B cell (primary cell): ENCODE results near the gene HNRNPLL. TPM values are rescaled to one million over a fixed set of nuclear protein-coding genes. Genes with fewer than 3 reads are reported as not detected.

Source experiments
- ATAC-seq: fragments of 200-7000 bp; cut with Tn5 transposase; one replicate; pipeline ENCODE4 v1.10.0; 2021; ENCODE audit warnings: low read depth, mild to moderate bottlenecking, moderate number of reproducible peaks, moderate library complexity
- CTCF ChIA-PET: fragments of 350-600 bp; sonication (Branson Sonifier 250); formaldehyde crosslinking; loops from one replicate; lab custom pipeline; 2021; ENCODE audit warnings: antibody characterized with exemption, inconsistent platforms; lab: Charles Lee
- POLR2A ChIA-PET: fragments of 350-600 bp; sonication (Branson Sonifier 250); formaldehyde crosslinking; loops from one replicate; lab custom pipeline; 2021; ENCODE audit warnings: antibody characterized with exemption; lab: Charles Lee
- DNase-seq: peaks from one replicate; pipeline ENCODE4 v3.0.0; 2013
- H2AFZ ChIP-seq: 2 replicates; pipeline ENCODE4 v1.6.1; 2012; ENCODE audit warnings: mild to moderate bottlenecking, low read depth, low read length; ENCODE audit not compliant: insufficient read depth, poor library complexity, severe bottlenecking
- H3K27ac ChIP-seq, 2 donors: 1 replicate in 1 of 2; 2 replicates in 1 of 2; pipeline ENCODE4 v1.5.1; 2012 to 2013; ENCODE audit warnings: low read length in 2 of 2, mild to moderate bottlenecking in 2 of 2, moderate library complexity in 1 of 2
- H3K27me3 ChIP-seq, 4 experiments: fragments of 200-600 bp in 1 of 4; sonication (generic) in 1 of 4; replicated peaks in 1 of 4; 1 replicate in 2 of 4; 2 replicates in 2 of 4; pipeline versions ENCODE4 v1.6.1 to v1.7.0; 2013 to 2016; ENCODE audit warnings: low read length in 3 of 4, mild to moderate bottlenecking in 2 of 4, mixed read lengths in 1 of 4, moderate library complexity in 1 of 4; ENCODE audit not compliant: insufficient read depth in 4 of 4, control insufficient read depth in 3 of 4; ENCODE audit errors: control extremely low read depth in 1 of 4
- H3K36me3 ChIP-seq, 2 experiments: replicated peaks in 1 of 2; 1 replicate in 1 of 2; 2 replicates in 1 of 2; pipeline versions ENCODE4 v1.6.1 to v1.7.1; 2013; ENCODE audit warnings: low read length in 1 of 2; ENCODE audit not compliant: insufficient read depth in 2 of 2, control insufficient read depth in 1 of 2; ENCODE audit errors: control extremely low read depth in 1 of 2, extremely low read depth in 1 of 2
- H3K4me1 ChIP-seq, 2 donors: fragments of 200-600 bp in 1 of 2; sonication (generic) in 1 of 2; 1 replicate in 1 of 2; 2 replicates in 1 of 2; pipeline versions ENCODE4 v1.5.1 to v1.6.1; 2013 to 2017; ENCODE audit warnings: low read length in 2 of 2; ENCODE audit not compliant: control insufficient read depth in 2 of 2, insufficient read depth in 2 of 2
- H3K4me2 ChIP-seq: replicated peaks from 2 replicates; pipeline ENCODE3; 2012; ENCODE audit warnings: mild to moderate bottlenecking, low read depth, low read length; ENCODE audit not compliant: poor library complexity, severe bottlenecking
- H3K4me3 ChIP-seq, 5 experiments: fragments of 200-600 bp in 1 of 5; sonication (generic) in 1 of 5; 1 replicate in 3 of 5; 2 replicates in 2 of 5; pipeline versions ENCODE4 v1.5.1 to v1.7.0; 2011 to 2016; ENCODE audit warnings: low read length in 4 of 5, mild to moderate bottlenecking in 4 of 5, low read depth in 2 of 5, control low read depth in 1 of 5, moderate library complexity in 1 of 5; ENCODE audit not compliant: insufficient read depth in 1 of 5; ENCODE audit errors: control extremely low read depth in 1 of 5, extremely low read depth in 1 of 5
- H3K79me2 ChIP-seq: fragments of 200-600 bp; sonication (generic); one replicate; pipeline ENCODE4 v1.6.0; 2016; ENCODE audit warnings: low read length; ENCODE audit not compliant: control insufficient read depth, insufficient read depth
- H3K9ac ChIP-seq: fragments of 200-600 bp; sonication (generic); 2 replicates; pipeline ENCODE4 v1.6.1; 2017; ENCODE audit warnings: mild to moderate bottlenecking, low read length, moderate library complexity
- H3K9me3 ChIP-seq, 3 donors: one replicate each; pipeline versions ENCODE4 v1.6.1 to v1.7.1; 2013; ENCODE audit warnings: low read length in 2 of 3; ENCODE audit not compliant: control insufficient read depth in 2 of 3, insufficient read depth in 1 of 3; ENCODE audit errors: control extremely low read depth in 1 of 3
- H4K20me1 ChIP-seq: 2 replicates; pipeline ENCODE4 v1.6.0; 2012; ENCODE audit warnings: mild to moderate bottlenecking, low read length; ENCODE audit not compliant: insufficient read depth, control insufficient read depth, poor library complexity, severe bottlenecking
- H3K27ac Mint-ChIP-seq: one replicate; pipeline ENCODE4 v1.8.0; 2021; ENCODE audit warnings: mixed read lengths
- H3K27me3 Mint-ChIP-seq: one replicate; pipeline ENCODE4 v1.8.0; 2021; ENCODE audit warnings: mixed read lengths
- H3K4me1 Mint-ChIP-seq: one replicate; pipeline ENCODE4 v1.8.0; 2021; ENCODE audit warnings: mixed read lengths
- H3K4me3 Mint-ChIP-seq: one replicate; pipeline ENCODE4 v1.8.0; 2021; ENCODE audit warnings: mixed read lengths
- H3K9me3 Mint-ChIP-seq: one replicate; pipeline ENCODE4 v1.8.0; 2022; ENCODE audit warnings: mixed read lengths; ENCODE audit not compliant: insufficient read depth
- CTCF ChIP-seq: fragments of 200-600 bp; IDR thresholded peaks from one replicate; pipeline ENCODE4 v1.8.0; 2022; ENCODE audit warnings: antibody characterized with exemption, mild to moderate bottlenecking
- EZH2 ChIP-seq: IDR thresholded peaks from 2 replicates; pipeline ENCODE4 v1.6.1; 2012; ENCODE audit warnings: borderline replicate concordance, low read depth, mild to moderate bottlenecking, moderate library complexity, low read length; ENCODE audit not compliant: insufficient read depth, poor library complexity, severe bottlenecking
- WGBS: methylation state at CpG from one replicate; pipeline ENCODE4 v1.1.5; 2013; ENCODE audit warnings: missing lambda C conversion rate; ENCODE audit not compliant: insufficient coverage; 5-methylcytosine and 5-hydroxymethylcytosine counted together
- intact Hi-C: fragments of 100-400 bp; cut with micrococcal nuclease; formaldehyde crosslinking; loops from one replicate; pipeline ENCODE4 v1.10.0; 2022
- polyA plus RNA-seq: library from polyadenylated mRNA; depleted of rRNA; stranded (reverse); fragments of >200 nt; gene quantifications from 2 replicates; pipeline ENCODE4 v1.2.3, GENCODE V29; 2012
- total RNA-seq, 2 donors: library from RNA; stranded (reverse); fragments of 120-200 nt in 1 of 2; gene quantifications; 1 replicate in 1 of 2; 2 replicates in 1 of 2; pipeline versions ENCODE4 v1.2.3 to v1.2.4, GENCODE V29; 2013 to 2022

HNRNPLL gene
- total and polyA plus RNA-seq, 2 donors (not counting 1 experiment from before 2014, with no cell fraction given), result 2.1 to 6.7 TPM

- Mint-ChIP-seq H3K9me3 (no peaks in the 10 kb centered on the region), H3K4me3 (no peak overlapping the region), H3K27ac (no peak overlapping the region), H3K4me1 (peaks cover 2% of the 10 kb centered on the region), H3K27me3 (peaks cover 51% of the 10 kb centered on the region)
- POLR2A ChIA-PET, result no interaction called here
- no peak overlapping the region for H3K9ac ChIP-seq
- TF ChIP-seq CTCF (no peak), EZH2 (no peak)
- no peak overlapping the region for H2AFZ ChIP-seq
- intact Hi-C loops, result no loop called here
- no peak overlapping the region for H3K4me3 ChIP-seq
- no peak overlapping the region for H3K4me2 ChIP-seq
- H4K20me1 ChIP-seq, result no peaks in the 10 kb centered on the region
- no peaks in the 10 kb centered on the region for H3K79me2 ChIP-seq
- DNase-seq (no peak), ATAC-seq (no peak)
- no peaks in the 10 kb centered on the region for H3K36me3 ChIP-seq
- 93% methylated on average over 5 of the region's 7 CpGs for WGBS
- peaks cover 0 to 26% (median 20%) of the 10 kb centered on the region in 4 experiments for H3K27me3 ChIP-seq
- CTCF ChIA-PET, result interaction anchor here (1.2 kb wide), 1 partner anchor 45 kb away, joined by 7 read pairs; no protein-coding TSS in a partner anchor
- peaks cover 0 to 11% (median 0%) of the 10 kb centered on the region in 3 donors for H3K9me3 ChIP-seq
- no peak overlapping the region for H3K27ac ChIP-seq
- H3K4me1 ChIP-seq, result peaks cover 0 to 7% of the 10 kb centered on the region in 2 donors
Observed at GRCh38 chr2:38626326-38627035, 23.8 kb upstream of the HNRNPLL start.

- Mint-ChIP-seq H3K27me3 (peaks cover 54% of the 10 kb centered on the region), H3K9me3 (no peaks in the 10 kb centered on the region), H3K4me1 (peaks cover 6% of the 10 kb centered on the region), H3K27ac (no peak overlapping the region), H3K4me3 (no peak overlapping the region)
- Histone ChIP-seq H3K4me2 (no peak overlapping the region), H3K27ac (no peak overlapping the region), H3K9me3 (peaks cover 0 to 5% (median 4%) of the 10 kb centered on the region in 3 donors), H2AFZ (no peak overlapping the region), H3K36me3 (no peaks in the 10 kb centered on the region), H3K79me2 (no peaks in the 10 kb centered on the region), H4K20me1 (no peaks in the 10 kb centered on the region), H3K4me1 (peaks cover 7% of the 10 kb centered on the region in 2 donors), H3K27me3 (peaks cover 0 to 44% (median 33%) of the 10 kb centered on the region in 4 experiments), H3K4me3 (no peak overlapping the region), H3K9ac (no peak overlapping the region)
- intact Hi-C loops, result no loop called here
- TF ChIP-seq CTCF (no peak), EZH2 (no peak)
- ATAC-seq (no peak), DNase-seq (no peak)
- 0% methylated on average over 1 of the region's 3 CpGs for WGBS
- POLR2A ChIA-PET, result no interaction called here
- CTCF ChIA-PET, result no interaction called here
Observed at GRCh38 chr2:38622210-38622609, 19.5 kb upstream of the HNRNPLL start.
